Spleen (tissue), 7 donors: ENCODE data around the gene ABCB1.

Experiments used
- POLR2A ChIP-seq, 3 donors: fragments of 450-650 bp; IDR thresholded peaks; one replicate each; pipeline ENCODE4 v1.5.1; 2017; ENCODE audit warnings: antibody characterized with exemption in 3 of 3, mild to moderate bottlenecking in 1 of 3
- POLR2AphosphoS5 ChIP-seq, 3 donors: sonication (generic); formaldehyde crosslinking; IDR thresholded peaks; one replicate each; pipeline ENCODE4 v1.5.1; 2017; ENCODE audit warnings: antibody characterized with exemption in 3 of 3
- TF ChIP-seq, protein P1 (sequence below), 11 experiments: fragments of 200-600 bp in 7 of 11; fragments of 450-650 bp in 4 of 11; sonication (generic) in 4 of 11; IDR thresholded peaks in 8 of 11; conservative IDR thresholded peaks in 3 of 11; 1 replicate in 7 of 11; 2 replicates in 4 of 11; pipeline versions ENCODE4 v1.4.0 to v1.8.0; 2016 to 2021; ENCODE audit warnings: antibody characterized with exemption in 11 of 11, inconsistent platforms in 4 of 11, mild to moderate bottlenecking in 1 of 11
- donor health status: DM: no; HTN: no; CAD: no; lungs with moderate emphysema.
- donor health status: DM: no; HTN: no; CAD: no.
- donor health status: DM: no; HTN: no; CAD: no.

DNA sequence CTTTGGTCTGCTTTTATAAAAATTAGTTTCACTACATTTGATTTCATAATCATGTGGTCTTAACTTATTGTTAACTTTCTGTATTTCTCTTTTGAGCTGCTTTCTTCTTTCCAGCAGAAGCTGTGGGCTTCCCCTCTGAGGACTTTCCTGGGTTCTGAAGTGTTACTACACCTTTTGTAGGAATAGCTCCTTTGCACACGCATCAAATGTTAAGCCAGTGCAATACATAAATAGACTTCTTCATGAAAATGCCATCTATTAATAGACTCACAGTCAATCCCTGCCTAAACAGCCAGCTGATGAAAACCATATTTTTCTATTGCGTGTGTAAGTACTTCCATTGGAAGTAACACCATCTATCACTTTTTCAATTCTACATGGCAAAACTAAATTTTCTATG, 126.7 kb downstream of the ABCB1 start:
- TF ChIP-seq POLR2AphosphoS5 (IDR thresholded peaks at IDR 0.05) (no peak), POLR2A (IDR thresholded peaks at IDR 0.05) (no peak)
- TF ChIP-seq, protein P1, sequence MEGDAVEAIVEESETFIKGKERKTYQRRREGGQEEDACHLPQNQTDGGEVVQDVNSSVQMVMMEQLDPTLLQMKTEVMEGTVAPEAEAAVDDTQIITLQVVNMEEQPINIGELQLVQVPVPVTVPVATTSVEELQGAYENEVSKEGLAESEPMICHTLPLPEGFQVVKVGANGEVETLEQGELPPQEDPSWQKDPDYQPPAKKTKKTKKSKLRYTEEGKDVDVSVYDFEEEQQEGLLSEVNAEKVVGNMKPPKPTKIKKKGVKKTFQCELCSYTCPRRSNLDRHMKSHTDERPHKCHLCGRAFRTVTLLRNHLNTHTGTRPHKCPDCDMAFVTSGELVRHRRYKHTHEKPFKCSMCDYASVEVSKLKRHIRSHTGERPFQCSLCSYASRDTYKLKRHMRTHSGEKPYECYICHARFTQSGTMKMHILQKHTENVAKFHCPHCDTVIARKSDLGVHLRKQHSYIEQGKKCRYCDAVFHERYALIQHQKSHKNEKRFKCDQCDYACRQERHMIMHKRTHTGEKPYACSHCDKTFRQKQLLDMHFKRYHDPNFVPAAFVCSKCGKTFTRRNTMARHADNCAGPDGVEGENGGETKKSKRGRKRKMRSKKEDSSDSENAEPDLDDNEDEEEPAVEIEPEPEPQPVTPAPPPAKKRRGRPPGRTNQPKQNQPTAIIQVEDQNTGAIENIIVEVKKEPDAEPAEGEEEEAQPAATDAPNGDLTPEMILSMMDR (IDR thresholded peaks at IDR 0.05 in 8 of 11, conservative IDR thresholded peaks at IDR 0.05 in 3 of 11): no peak
